Measurements from ENCODE around the gene BMF.

DNA sequence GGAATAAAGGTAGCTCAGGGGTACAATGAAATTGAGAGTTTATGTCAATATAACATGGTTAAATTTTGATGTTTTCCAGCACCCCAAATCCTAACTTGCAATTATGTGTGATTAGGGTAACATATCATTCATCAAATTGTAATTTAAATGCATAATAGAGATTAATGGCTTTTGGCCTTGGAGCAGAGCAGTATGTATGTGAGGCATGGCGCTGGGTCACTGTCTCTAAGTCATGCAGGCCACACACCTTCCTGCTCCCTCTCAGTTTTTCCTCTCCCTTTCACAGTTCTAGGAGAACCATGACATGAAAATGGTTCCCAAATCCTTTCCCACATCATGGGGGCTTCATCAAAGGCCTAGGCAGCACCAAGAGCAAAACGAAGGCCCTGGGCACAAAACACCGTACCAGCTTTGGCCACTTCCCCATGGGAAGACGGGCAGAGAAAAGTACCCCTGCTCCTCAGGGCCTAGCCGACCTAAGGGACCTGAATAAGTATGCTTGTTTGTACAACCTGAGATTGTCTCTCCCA lies 65.8 kb downstream of the BMF start:
- no peak for TF ChIP-seq CTCF (IDR thresholded peaks at IDR 0.05)
- no peak for TF ChIP-seq EP300 (IDR thresholded peaks at IDR 0.05)
- no peak for TF ChIP-seq POLR2AphosphoS5 (IDR thresholded peaks at IDR 0.05)
